ENCODE measurements around the gene CCDC150. TPM values are rescaled to one million over a fixed set of nuclear protein-coding genes. Genes with fewer than 3 reads are reported as not detected.

The CCDC150 gene
- total and polyA plus RNA-seq, 4 donors = 0.78 to 6.3 (median 5.1) TPM

GRCh38 chr2:196737046-196737445 lies 97.5 kb downstream of the CCDC150 start:
- Histone ChIP-seq H3K4me3 (ENCODE audit: low read depth in 1 of 3, low read length in 3 of 3) (no peak overlapping the region), H3K27ac (ENCODE audit: low read depth in 1 of 2, low read length in 2 of 2) (no peak overlapping the region), H3K9ac (ENCODE audit: low read depth in 1 of 2, low read length in 2 of 2) (no peak overlapping the region), H3K9me3 (ENCODE audit: control insufficient read depth in 4 of 4, low read length in 3 of 4) (no peaks in the 10 kb centered on the region), H3K4me1 (ENCODE audit: control insufficient read depth in 4 of 4, insufficient read depth in 4 of 4, low read length in 3 of 4) (no peaks in the 10 kb centered on the region), H3K36me3 (ENCODE audit: control insufficient read depth in 4 of 4, insufficient read depth in 3 of 4, low read depth in 1 of 4, low read length in 3 of 4) (peaks cover 0 to 16% (median 6%) of the 10 kb centered on the region in 4 donors), H3K27me3 (ENCODE audit: control insufficient read depth in 4 of 4, insufficient read depth in 4 of 4, low read length in 3 of 4) (no peaks in the 10 kb centered on the region)
- TF ChIP-seq YY1 (IDR thresholded peaks at IDR 0.05) (no peak), JUND (IDR thresholded peaks at IDR 0.05) (no peak), HNF4G (IDR thresholded peaks at IDR 0.05) (no peak), FOXA1 (IDR thresholded peaks at IDR 0.05) (no peak), HNF4A (conservative IDR thresholded peaks at IDR 0.05) (no peak), NR2F2 (IDR thresholded peaks at IDR 0.05) (no peak), ATF3 (IDR thresholded peaks at IDR 0.05) (no peak), GABPA (IDR thresholded peaks at IDR 0.05 in 1 of 2, conservative IDR thresholded peaks at IDR 0.05 in 1 of 2) (no peak), CTCF (IDR thresholded peaks at IDR 0.05; ENCODE audit: low read depth, low read length, missing input control) (no peak)
- WGBS = 74% methylated on average over 2 of the region's 2 CpGs
- no peak for DNase-seq (ENCODE audit: low spot score)

GRCh38 chr2:196739031-196739430 lies 99.5 kb downstream of the CCDC150 start:
- no peak for TF ChIP-seq REST (IDR thresholded peaks at IDR 0.05)
- TF ChIP-seq YY1 (IDR thresholded peaks at IDR 0.05) = no peak
- TF ChIP-seq SP1 (IDR thresholded peaks at IDR 0.05) = no peak
- no peak for TF ChIP-seq TAF1 (conservative IDR thresholded peaks at IDR 0.05)
- TF ChIP-seq HNF4A (conservative IDR thresholded peaks at IDR 0.05) = no peak
- TF ChIP-seq RXRA (IDR thresholded peaks at IDR 0.05) = no peak
- no peak for TF ChIP-seq NR2F2 (IDR thresholded peaks at IDR 0.05)
- TF ChIP-seq HNF4G (IDR thresholded peaks at IDR 0.05) = no peak
- no peak for TF ChIP-seq ATF3 (IDR thresholded peaks at IDR 0.05)
- TF ChIP-seq GABPA (IDR thresholded peaks at IDR 0.05 in 1 of 2, conservative IDR thresholded peaks at IDR 0.05 in 1 of 2) = no peak
- no peak for TF ChIP-seq RAD21 (IDR thresholded peaks at IDR 0.05)
- no peak for TF ChIP-seq EGR1 (IDR thresholded peaks at IDR 0.05; ENCODE audit: low read depth in 2 of 2)
- TF ChIP-seq CTCF (IDR thresholded peaks at IDR 0.05; ENCODE audit: low read depth, low read length, missing input control) = no peak
- TF ChIP-seq MAX (IDR thresholded peaks at IDR 0.05) = no peak
- TF ChIP-seq ZBTB33 (IDR thresholded peaks at IDR 0.05) = no peak
- TF ChIP-seq JUND (IDR thresholded peaks at IDR 0.05) = no peak
- no peak for TF ChIP-seq FOXA2 (IDR thresholded peaks at IDR 0.05)
- no peak for TF ChIP-seq FOXA1 (IDR thresholded peaks at IDR 0.05)
- 87% methylated on average over 5 of the region's 5 CpGs for WGBS
- Histone ChIP-seq H3K4me3 (ENCODE audit: low read depth in 1 of 3, low read length in 3 of 3) (no peak overlapping the region), H3K27me3 (ENCODE audit: control insufficient read depth in 4 of 4, insufficient read depth in 4 of 4, low read length in 3 of 4) (no peaks in the 10 kb centered on the region), H3K9me3 (ENCODE audit: control insufficient read depth in 4 of 4, low read length in 3 of 4) (no peaks in the 10 kb centered on the region), H3K27ac (ENCODE audit: low read depth in 1 of 2, low read length in 2 of 2) (no peak overlapping the region), H3K9ac (ENCODE audit: low read depth in 1 of 2, low read length in 2 of 2) (no peak overlapping the region), H3K4me1 (ENCODE audit: control insufficient read depth in 4 of 4, insufficient read depth in 4 of 4, low read length in 3 of 4) (no peaks in the 10 kb centered on the region), H3K36me3 (ENCODE audit: control insufficient read depth in 4 of 4, insufficient read depth in 3 of 4, low read depth in 1 of 4, low read length in 3 of 4) (peaks cover 0 to 3% (median under 1%) of the 10 kb centered on the region in 4 donors)
- no peak for DNase-seq (ENCODE audit: low spot score)
